ENCODE data around the gene AKT1. TPM values are rescaled to one million over a fixed set of nuclear protein-coding genes. Genes with fewer than 3 reads are reported as not detected.
A peak's percentile ranks its signal among the peaks of the same experiment; 100 is the strongest.

The AKT1 gene
- total and polyA plus RNA-seq, 2 of the 4 experiments (the other 2 are of a cell fraction): 193 to 221 TPM

DNA sequence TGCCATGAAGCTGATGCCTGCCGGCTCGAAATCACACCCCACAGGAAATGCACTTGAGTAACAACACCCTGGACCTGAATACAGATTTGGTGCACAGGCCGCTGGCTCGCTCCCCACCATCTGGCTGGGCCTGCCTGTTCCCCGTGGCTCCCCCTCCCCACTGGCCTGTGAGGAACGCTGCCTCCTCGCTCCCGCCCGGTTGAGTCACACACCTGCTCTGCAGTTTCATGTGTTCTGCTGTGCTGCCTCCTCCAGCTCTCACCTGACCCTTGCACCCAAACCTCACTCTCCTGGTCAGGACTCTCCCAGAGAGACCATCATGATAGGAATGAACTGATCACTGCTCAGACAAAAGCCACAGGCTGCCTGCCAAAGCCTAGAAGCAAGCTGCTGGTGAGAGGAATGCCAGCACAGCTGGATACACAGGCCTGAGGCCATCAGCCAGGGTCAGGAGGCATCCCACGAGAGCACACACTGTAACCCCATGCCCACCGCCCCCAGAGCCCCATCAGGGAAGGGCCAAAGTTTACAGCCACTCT lies 46.4 kb downstream of the AKT1 start:
- ChIA-PET POLR2A (ENCODE audit: unreplicated experiment) (no interaction called here), CTCF (no interaction called here)
- peak overlapping the region; percentile 2; the same call in 1 of the 2 replicates for H4K91ac ChIP-seq (ENCODE audit: insufficient read depth, low read depth, low read length)
- H4K20me1 ChIP-seq (ENCODE audit: insufficient read depth, low read length): peaks cover 10% of the 10 kb centered on the region
- H3K36me3 ChIP-seq (ENCODE audit: control insufficient read depth, insufficient read depth, low read length): 0 out of 2 replicates have a peak, but pooled peaks cover 2% of the 10 kb centered on the region
- H3K9me1 ChIP-seq (ENCODE audit: insufficient read depth, low read length): peaks cover 17% of the 10 kb centered on the region
- H2BK120ac ChIP-seq (ENCODE audit: low read depth, low read length): peak overlapping the region; percentile 37; the same call in 1 of the 2 replicates
- peak overlapping the region; percentile 2; the same call in 1 of the 3 replicates for H2BK15ac ChIP-seq (ENCODE audit: low read depth, low read length)
- H3K56ac ChIP-seq (ENCODE audit: extremely low read depth, insufficient read depth, low read length): no peak overlapping the region
- H3K9me3 ChIP-seq (ENCODE audit: control insufficient read depth, insufficient read depth, low read length): no peaks in the 10 kb centered on the region
- no peak overlapping the region; the same call in 1 of the 2 replicates for H3K18ac ChIP-seq (ENCODE audit: low read depth, low read length)
- H3K14ac ChIP-seq (replicated peaks; ENCODE audit: low read depth, low read length): peak overlapping the region; percentile 37
- peaks cover 0 to 9% of the 10 kb centered on the region in 2 experiments; a peak in 2 of 4 replicates for H3K79me1 ChIP-seq (ENCODE audit: low read depth in 1 of 2, low read length in 2 of 2)
- H3K4me2 ChIP-seq (ENCODE audit: low read depth, low read length): no peak overlapping the region
- H3K23ac ChIP-seq (ENCODE audit: low read depth, low read length): no peak overlapping the region
- TF ChIP-seq, protein P1, sequence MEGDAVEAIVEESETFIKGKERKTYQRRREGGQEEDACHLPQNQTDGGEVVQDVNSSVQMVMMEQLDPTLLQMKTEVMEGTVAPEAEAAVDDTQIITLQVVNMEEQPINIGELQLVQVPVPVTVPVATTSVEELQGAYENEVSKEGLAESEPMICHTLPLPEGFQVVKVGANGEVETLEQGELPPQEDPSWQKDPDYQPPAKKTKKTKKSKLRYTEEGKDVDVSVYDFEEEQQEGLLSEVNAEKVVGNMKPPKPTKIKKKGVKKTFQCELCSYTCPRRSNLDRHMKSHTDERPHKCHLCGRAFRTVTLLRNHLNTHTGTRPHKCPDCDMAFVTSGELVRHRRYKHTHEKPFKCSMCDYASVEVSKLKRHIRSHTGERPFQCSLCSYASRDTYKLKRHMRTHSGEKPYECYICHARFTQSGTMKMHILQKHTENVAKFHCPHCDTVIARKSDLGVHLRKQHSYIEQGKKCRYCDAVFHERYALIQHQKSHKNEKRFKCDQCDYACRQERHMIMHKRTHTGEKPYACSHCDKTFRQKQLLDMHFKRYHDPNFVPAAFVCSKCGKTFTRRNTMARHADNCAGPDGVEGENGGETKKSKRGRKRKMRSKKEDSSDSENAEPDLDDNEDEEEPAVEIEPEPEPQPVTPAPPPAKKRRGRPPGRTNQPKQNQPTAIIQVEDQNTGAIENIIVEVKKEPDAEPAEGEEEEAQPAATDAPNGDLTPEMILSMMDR (conservative IDR thresholded peaks at IDR 0.05; ENCODE audit: low read depth, low read length): no peak
- TF ChIP-seq RFX5 (IDR thresholded peaks at IDR 0.05; ENCODE audit: low read depth, low read length): no peak
- TF ChIP-seq, protein P2, sequence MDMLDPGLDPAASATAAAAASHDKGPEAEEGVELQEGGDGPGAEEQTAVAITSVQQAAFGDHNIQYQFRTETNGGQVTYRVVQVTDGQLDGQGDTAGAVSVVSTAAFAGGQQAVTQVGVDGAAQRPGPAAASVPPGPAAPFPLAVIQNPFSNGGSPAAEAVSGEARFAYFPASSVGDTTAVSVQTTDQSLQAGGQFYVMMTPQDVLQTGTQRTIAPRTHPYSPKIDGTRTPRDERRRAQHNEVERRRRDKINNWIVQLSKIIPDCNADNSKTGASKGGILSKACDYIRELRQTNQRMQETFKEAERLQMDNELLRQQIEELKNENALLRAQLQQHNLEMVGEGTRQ (IDR thresholded peaks at IDR 0.05; ENCODE audit: low read depth, low read length): no peak
- TF ChIP-seq, protein P3, sequence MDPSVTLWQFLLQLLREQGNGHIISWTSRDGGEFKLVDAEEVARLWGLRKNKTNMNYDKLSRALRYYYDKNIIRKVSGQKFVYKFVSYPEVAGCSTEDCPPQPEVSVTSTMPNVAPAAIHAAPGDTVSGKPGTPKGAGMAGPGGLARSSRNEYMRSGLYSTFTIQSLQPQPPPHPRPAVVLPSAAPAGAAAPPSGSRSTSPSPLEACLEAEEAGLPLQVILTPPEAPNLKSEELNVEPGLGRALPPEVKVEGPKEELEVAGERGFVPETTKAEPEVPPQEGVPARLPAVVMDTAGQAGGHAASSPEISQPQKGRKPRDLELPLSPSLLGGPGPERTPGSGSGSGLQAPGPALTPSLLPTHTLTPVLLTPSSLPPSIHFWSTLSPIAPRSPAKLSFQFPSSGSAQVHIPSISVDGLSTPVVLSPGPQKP (IDR thresholded peaks at IDR 0.05; ENCODE audit: borderline replicate concordance, low read depth, low read length): no peak
- no peak for TF ChIP-seq RAD21 (IDR thresholded peaks at IDR 0.05; ENCODE audit: low read length)
- TF ChIP-seq RCOR1 (IDR thresholded peaks at IDR 0.05; ENCODE audit: insufficient replicate concordance, low read length): no peak
- no peak for TF ChIP-seq CHD1 (IDR thresholded peaks at IDR 0.05; ENCODE audit: low read depth, low read length)
- no peak for TF ChIP-seq MXI1 (IDR thresholded peaks at IDR 0.05; ENCODE audit: borderline replicate concordance, low read depth, low read length)
- H2AK5ac ChIP-seq (ENCODE audit: low read depth, low read length): peak overlapping the region; percentile 42
- H3K4ac ChIP-seq (ENCODE audit: low read depth, low read length): peak overlapping the region; percentile 54
- DNase-seq (peak; percentile 58), ATAC-seq (ENCODE audit: low read depth) (no peak)
- H3K9ac ChIP-seq (ENCODE audit: low read depth, low read length): no peak overlapping the region
- peak overlapping the region; percentile 35; the same call in 1 of the 2 replicates for H4K5ac ChIP-seq (ENCODE audit: low read depth, low read length)
- H2AK9ac ChIP-seq (replicated peaks; ENCODE audit: low read depth, low read length, poor library complexity): peak overlapping the region; percentile 8
- H3K27me3 ChIP-seq (ENCODE audit: control insufficient read depth, insufficient read depth, low read length): no peaks in the 10 kb centered on the region
- H3K4me3 ChIP-seq (ENCODE audit: insufficient read depth, low read depth, low read length): no peak overlapping the region
- peaks cover 29% of the 10 kb centered on the region for H3K4me1 ChIP-seq (ENCODE audit: control insufficient read depth, insufficient read depth, low read length)
- H2BK20ac ChIP-seq (ENCODE audit: low read depth, low read length): peak overlapping the region; percentile 27
- in situ Hi-C loops (cut with MboI; ENCODE audit: low sequenced_read_pairs): no loop called here
- WGBS, 2 experiments (ENCODE audit: extremely low coverage in 2 of 2, insufficient read length in 1 of 2): 39% methylated on average over 7 of the region's 11 CpGs; no CpG with 5 or more reads in 1 of the 2 experiments
- intact Hi-C loops (cut with micrococcal nuclease): no loop called here
- peak overlapping the region; percentile 75 for H2BK5ac ChIP-seq (ENCODE audit: low read depth, low read length, poor library complexity, severe bottlenecking)
- BruUV-seq (replicated peaks): no TSS peak
- H4K8ac ChIP-seq (ENCODE audit: low read depth in 2 of 2, low read length in 2 of 2): peak overlapping the region in 1 of 2 experiments; percentile 44; a peak in 1 of 4 replicates
- dilution Hi-C loops (cut with HindIII; ENCODE audit: low sequenced_read_pairs, unreplicated experiment): no loop called here
- no peak overlapping the region for H3K27ac ChIP-seq (ENCODE audit: insufficient read depth, low read length)
- H2AFZ ChIP-seq (replicated peaks; ENCODE audit: low read length, poor library complexity): peak overlapping the region; percentile 69
